IPS-18a (cell line): ENCODE data around the gene PDIA2.
"Not testable (repeated sequence)": the region's sequence is repeated elsewhere in the genome, so short reads cannot be mapped to it uniquely, and the experiment has no call there.

Experiments
- H3K27ac ChIP-seq: one replicate; pipeline ENCODE4 v1.5.1; 2013; ENCODE audit warnings: low read length
- H3K27me3 ChIP-seq: one replicate; pipeline ENCODE4 v1.6.1; 2013; ENCODE audit warnings: mild to moderate bottlenecking, low read length; ENCODE audit not compliant: control insufficient read depth, insufficient read depth
- H3K36me3 ChIP-seq: one replicate; pipeline ENCODE4 v1.6.1; 2013; ENCODE audit warnings: low read depth, low read length; ENCODE audit not compliant: control insufficient read depth
- H3K4me1 ChIP-seq: one replicate; pipeline ENCODE4 v1.6.1; 2013; ENCODE audit warnings: low read depth, low read length; ENCODE audit not compliant: control insufficient read depth
- H3K4me3 ChIP-seq: one replicate; pipeline ENCODE4 v1.5.1; 2013; ENCODE audit warnings: low read length
- H3K9ac ChIP-seq: one replicate; pipeline ENCODE4 v1.6.1; 2013; ENCODE audit warnings: mild to moderate bottlenecking, low read length, moderate library complexity
- H3K9me3 ChIP-seq: one replicate; pipeline ENCODE4 v1.6.1; 2013; ENCODE audit warnings: low read depth, low read length; ENCODE audit not compliant: control insufficient read depth

Gene PDIA2

GRCh38 chr16:324451-325334 lies 41.7 kb downstream of the PDIA2 start:
- H3K4me3 ChIP-seq: no peak overlapping the region

GRCh38 chr16:325375-326145 lies 42.6 kb downstream of the PDIA2 start:
- H3K36me3 ChIP-seq: no peaks in the 10 kb centered on the region
- H3K27ac ChIP-seq: no peak overlapping the region
- H3K9ac ChIP-seq: no peak overlapping the region
- H3K4me3 ChIP-seq: no peak overlapping the region
- H3K4me1 ChIP-seq: peaks cover 5% of the 10 kb centered on the region
- H3K27me3 ChIP-seq: no peaks in the 10 kb centered on the region
- no peaks in the 10 kb centered on the region for H3K9me3 ChIP-seq

More at GRCh38 chr16:324451-325334, 41.7 kb downstream of the PDIA2 start:
- Histone ChIP-seq H3K27me3 (no peaks in the 10 kb centered on the region), H3K9ac (no peak overlapping the region), H3K36me3 (no peaks in the 10 kb centered on the region), H3K27ac (no peak overlapping the region), H3K4me1 (peaks cover 5% of the 10 kb centered on the region), H3K9me3 (no peaks in the 10 kb centered on the region)

GRCh38 chr16:330741-331140 lies 47.8 kb downstream of the PDIA2 start:
- Histone ChIP-seq H3K36me3 (no peaks in the 10 kb centered on the region), H3K27ac (no peak overlapping the region), H3K4me3 (no peak overlapping the region), H3K9me3 (no peaks in the 10 kb centered on the region), H3K4me1 (no peaks in the 10 kb centered on the region), H3K9ac (no peak overlapping the region), H3K27me3 (no peaks in the 10 kb centered on the region)

- not testable (repeated sequence) for H3K27ac ChIP-seq, H3K9ac ChIP-seq, H3K36me3 ChIP-seq, H3K9me3 ChIP-seq, H3K27me3 ChIP-seq, H3K4me1 ChIP-seq, H3K4me3 ChIP-seq
Measured at GRCh38 chr16:331181-331814, 48.3 kb downstream of the PDIA2 start.

GRCh38 chr16:333406-334094 lies 50.6 kb downstream of the PDIA2 start:
- Histone ChIP-seq H3K4me3 (no peak overlapping the region), H3K4me1 (no peaks in the 10 kb centered on the region), H3K27me3 (no peaks in the 10 kb centered on the region)

GRCh38 chr16:334164-334832 lies 51.3 kb downstream of the PDIA2 start:
- H3K4me3 ChIP-seq, H3K4me1 ChIP-seq, H3K36me3 ChIP-seq, H3K27me3 ChIP-seq, H3K27ac ChIP-seq, H3K9me3 ChIP-seq, H3K9ac ChIP-seq: not testable (repeated sequence)

More at GRCh38 chr16:333406-334094, 50.6 kb downstream of the PDIA2 start:
- Histone ChIP-seq H3K36me3 (no peaks in the 10 kb centered on the region), H3K9me3 (no peaks in the 10 kb centered on the region), H3K27ac (no peak overlapping the region), H3K9ac (no peak overlapping the region)

- not testable (repeated sequence) for H3K9ac ChIP-seq, H3K4me3 ChIP-seq, H3K9me3 ChIP-seq, H3K36me3 ChIP-seq, H3K27me3 ChIP-seq, H3K27ac ChIP-seq, H3K4me1 ChIP-seq
Measured at GRCh38 chr16:334861-335632, 52.1 kb downstream of the PDIA2 start.

- H3K36me3 ChIP-seq: no peaks in the 10 kb centered on the region
- no peak overlapping the region for H3K9ac ChIP-seq
- no peaks in the 10 kb centered on the region for H3K4me1 ChIP-seq
- no peak overlapping the region for H3K4me3 ChIP-seq
- no peak overlapping the region for H3K27ac ChIP-seq
- H3K27me3 ChIP-seq: no peaks in the 10 kb centered on the region
- H3K9me3 ChIP-seq: no peaks in the 10 kb centered on the region
Measured at GRCh38 chr16:336269-336668, 53.3 kb downstream of the PDIA2 start.
